ENCODE measurements around the gene S100A2.

S100A2 gene

DNA sequence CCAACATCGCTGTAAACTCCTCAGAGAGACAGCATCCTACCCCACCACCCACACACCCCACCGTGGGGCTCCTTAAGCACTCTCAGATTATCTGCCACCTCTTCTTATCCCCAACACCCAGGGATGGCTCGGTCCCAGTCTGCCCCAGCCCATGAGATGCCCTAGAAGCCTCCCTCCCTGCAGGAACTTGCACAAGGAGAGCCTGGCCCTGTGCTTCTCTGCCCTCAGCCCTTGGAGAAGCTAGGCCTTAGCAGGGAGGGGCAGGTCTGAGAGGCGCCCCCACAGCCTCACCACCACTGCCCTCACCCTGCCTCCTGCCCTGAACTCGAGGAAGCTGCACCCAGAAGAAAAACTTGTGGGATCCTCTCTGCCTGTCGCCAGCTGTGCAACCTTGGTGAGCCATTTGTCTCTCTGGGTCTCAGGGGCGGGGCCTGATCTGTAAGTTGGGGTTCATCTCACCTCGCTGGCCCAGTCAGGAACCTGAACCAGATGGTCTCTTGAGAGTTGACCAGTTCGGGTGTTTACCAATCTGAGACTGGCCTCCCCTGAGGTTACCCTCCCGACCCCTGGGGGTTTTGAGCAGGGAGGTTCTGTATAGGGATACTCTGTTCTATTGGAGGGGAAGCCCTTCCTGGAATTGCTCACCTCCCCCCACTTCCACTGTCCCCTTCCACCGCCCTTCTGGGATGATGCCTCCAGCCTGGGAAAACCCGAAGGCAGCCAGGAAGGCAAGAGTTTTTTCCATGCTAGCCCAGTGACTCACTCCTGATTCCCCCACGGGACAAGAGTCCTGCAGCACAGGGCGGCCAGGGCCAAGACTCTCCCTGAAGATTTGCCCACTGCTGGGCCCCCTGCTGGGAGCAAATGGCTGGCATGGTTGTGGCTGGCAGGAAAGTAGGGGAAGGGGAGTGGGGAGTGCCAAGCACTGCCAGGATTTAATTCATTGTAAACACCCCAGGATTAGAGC is 16.6 kb downstream of the S100A2 start, which contains the start of gene S100A3:
Gene S100A3, minus strand, starts transcription at position 537 of the 967 bp plus-strand sequence. CDS start 773 bp downstream, outside the sequence.
- H3K4me3 Mint-ChIP-seq = no peak within 1 kb of the TSS
- no peaks in the 10 kb centered on the region for H3K36me3 Mint-ChIP-seq (ENCODE audit: low read depth)
- H3K27ac Mint-ChIP-seq = peak within 1 kb of the TSS; percentile 59 to 99 (median 98)
- peaks cover 7% of the 10 kb centered on the region for H3K27me3 Mint-ChIP-seq (ENCODE audit: low read depth)
- H3K4me1 Mint-ChIP-seq = peaks cover 70% of the 10 kb centered on the region
- no peaks in the 10 kb centered on the region for H3K9me3 Mint-ChIP-seq
- TF ChIP-seq, protein P1, sequence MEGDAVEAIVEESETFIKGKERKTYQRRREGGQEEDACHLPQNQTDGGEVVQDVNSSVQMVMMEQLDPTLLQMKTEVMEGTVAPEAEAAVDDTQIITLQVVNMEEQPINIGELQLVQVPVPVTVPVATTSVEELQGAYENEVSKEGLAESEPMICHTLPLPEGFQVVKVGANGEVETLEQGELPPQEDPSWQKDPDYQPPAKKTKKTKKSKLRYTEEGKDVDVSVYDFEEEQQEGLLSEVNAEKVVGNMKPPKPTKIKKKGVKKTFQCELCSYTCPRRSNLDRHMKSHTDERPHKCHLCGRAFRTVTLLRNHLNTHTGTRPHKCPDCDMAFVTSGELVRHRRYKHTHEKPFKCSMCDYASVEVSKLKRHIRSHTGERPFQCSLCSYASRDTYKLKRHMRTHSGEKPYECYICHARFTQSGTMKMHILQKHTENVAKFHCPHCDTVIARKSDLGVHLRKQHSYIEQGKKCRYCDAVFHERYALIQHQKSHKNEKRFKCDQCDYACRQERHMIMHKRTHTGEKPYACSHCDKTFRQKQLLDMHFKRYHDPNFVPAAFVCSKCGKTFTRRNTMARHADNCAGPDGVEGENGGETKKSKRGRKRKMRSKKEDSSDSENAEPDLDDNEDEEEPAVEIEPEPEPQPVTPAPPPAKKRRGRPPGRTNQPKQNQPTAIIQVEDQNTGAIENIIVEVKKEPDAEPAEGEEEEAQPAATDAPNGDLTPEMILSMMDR (IDR thresholded peaks at IDR 0.05; ENCODE audit: unreplicated experiment in 3 of 3) = no peak

DNA sequence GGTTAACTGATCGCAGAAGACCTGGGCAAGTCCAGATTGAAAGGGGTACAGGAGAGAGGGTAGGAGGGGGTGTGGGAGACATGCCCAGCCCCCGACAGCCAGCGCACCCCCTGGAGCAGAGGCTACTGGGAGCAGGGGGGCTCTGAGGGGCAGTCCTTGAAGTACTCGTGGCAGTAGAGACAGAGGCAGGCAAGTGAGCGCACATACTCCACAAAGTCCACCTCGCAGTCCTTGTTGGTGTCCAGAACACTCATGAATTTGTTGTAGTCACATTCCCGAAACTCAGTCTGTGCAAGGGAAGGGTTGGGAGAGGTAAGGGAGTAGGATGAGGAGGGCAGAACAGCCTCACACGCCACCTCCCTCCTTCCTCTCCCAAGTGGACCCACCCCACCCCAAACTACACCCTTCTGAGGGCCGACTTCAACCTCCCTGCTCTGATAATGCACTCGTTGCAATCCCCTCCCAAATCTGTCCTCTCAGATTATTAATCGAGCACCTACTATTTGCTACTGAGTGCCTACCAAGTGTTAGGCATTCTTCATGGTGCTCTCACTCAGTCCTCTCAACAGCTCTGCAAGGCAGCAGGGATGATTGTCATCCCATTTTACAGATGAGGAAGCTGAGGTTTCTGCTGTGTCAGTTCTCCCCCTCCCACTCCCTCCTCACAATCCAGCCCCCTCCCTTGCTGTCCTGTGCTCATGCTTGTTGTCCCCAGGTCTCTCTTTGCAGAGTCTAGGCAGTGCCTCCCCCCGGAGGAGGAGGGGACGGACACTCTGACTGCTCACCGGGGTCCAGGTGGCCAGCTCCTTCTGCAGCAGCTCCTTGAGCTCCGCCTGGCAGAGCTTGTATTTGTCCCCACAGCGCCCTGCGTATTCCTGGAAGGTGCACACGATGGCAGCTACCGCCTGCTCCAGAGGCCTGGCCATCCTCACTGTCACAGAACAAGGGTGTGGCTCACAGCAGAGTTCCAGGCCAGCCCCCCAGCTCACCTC is 17.8 kb downstream of the S100A2 start:
- H3K4me1 Mint-ChIP-seq = peaks cover 68% of the 10 kb centered on the region
- no peaks in the 10 kb centered on the region for H3K36me3 Mint-ChIP-seq (ENCODE audit: low read depth)
- H3K27me3 Mint-ChIP-seq (ENCODE audit: low read depth) = peaks cover 7% of the 10 kb centered on the region
- H3K4me3 Mint-ChIP-seq = no peak overlapping the region
- TF ChIP-seq, protein P1 (IDR thresholded peaks at IDR 0.05; ENCODE audit: unreplicated experiment in 3 of 3) = no peak
- no peaks in the 10 kb centered on the region for H3K9me3 Mint-ChIP-seq
- peak overlapping the region; percentile 65 to 99 (median 98) for H3K27ac Mint-ChIP-seq

DNA sequence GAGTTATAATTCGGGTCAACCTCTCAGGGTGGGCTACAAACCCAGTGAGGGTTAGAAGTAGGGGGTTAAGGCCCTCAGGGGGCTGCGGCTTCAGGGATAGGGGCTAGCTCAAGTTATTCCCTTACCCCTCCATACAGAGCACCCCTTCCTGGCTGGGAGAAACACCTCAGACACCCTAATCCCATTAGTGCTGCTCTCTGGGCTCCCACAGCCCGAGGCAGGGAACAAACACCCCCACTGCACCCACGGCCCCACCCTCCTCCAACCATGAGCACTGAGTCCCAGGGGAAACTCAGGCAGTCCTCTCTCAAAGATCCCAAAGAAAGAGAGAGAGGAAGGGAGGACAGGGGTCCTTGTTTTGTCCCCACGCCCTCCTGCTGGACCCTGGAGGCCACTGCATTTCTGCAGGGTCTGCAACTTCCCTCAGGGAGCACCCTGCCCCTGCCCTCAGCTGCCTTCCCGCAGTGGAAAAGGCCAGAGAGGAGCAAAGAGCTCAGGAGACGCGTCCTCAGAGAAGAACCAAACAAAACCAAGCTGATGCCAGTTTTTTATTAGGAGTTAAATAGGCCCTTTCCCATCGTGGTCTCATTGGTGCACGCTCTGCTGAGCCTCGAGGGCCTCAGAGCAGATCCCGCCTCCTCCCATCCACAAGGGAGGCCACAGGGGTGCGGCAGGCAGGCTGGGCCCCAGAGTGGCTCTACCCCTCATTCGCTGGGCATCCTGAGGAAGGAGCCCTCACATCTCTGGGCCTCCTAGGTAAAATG is 18.7 kb downstream of the S100A2 start:
- no peaks in the 10 kb centered on the region for H3K9me3 Mint-ChIP-seq
- no peaks in the 10 kb centered on the region for H3K36me3 Mint-ChIP-seq (ENCODE audit: low read depth)
- H3K4me1 Mint-ChIP-seq = peaks cover 74% of the 10 kb centered on the region
- peaks cover 7% of the 10 kb centered on the region for H3K27me3 Mint-ChIP-seq (ENCODE audit: low read depth)
- H3K4me3 Mint-ChIP-seq = peak overlapping the region in 2 of 3 experiments; percentile 23 to 26
- TF ChIP-seq, protein P1 (IDR thresholded peaks at IDR 0.05; ENCODE audit: unreplicated experiment in 3 of 3) = no peak
- peak overlapping the region; percentile 98 to 99 (median 98) for H3K27ac Mint-ChIP-seq

DNA sequence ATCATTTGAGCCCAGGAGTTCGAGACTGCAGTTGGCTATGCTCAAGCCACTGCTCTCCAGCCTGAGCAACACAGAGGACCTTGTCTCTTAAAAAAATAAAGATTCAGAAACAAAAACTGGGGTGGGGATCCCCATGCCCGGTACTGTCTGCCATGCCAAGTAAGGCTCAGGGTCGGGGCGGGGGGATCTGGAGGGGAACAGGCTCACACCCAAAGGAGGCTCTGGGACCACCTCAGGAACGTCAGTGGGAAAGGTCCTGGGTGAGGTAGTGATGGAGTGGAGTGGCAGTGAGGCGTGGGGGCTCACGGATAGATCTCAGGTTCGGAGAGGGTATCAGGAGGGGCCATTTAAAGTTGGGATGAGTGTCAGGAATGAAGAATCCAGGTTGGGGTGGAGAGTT is 19.3 kb downstream of the S100A2 start:
- Mint-ChIP-seq H3K4me3 (peak overlapping the region in 2 of 3 experiments; percentile 23 to 26), H3K36me3 (ENCODE audit: low read depth) (no peaks in the 10 kb centered on the region), H3K9me3 (no peaks in the 10 kb centered on the region), H3K27me3 (ENCODE audit: low read depth) (peaks cover 7% of the 10 kb centered on the region), H3K27ac (peak overlapping the region; percentile 98 to 99 (median 98)), H3K4me1 (peaks cover 79% of the 10 kb centered on the region)
- TF ChIP-seq, protein P1 (IDR thresholded peaks at IDR 0.05; ENCODE audit: unreplicated experiment in 3 of 3) = no peak
